Measurements from ENCODE around the gene C2CD4D.
A peak's percentile ranks its signal among the peaks of the same experiment; 100 is the strongest.
"Not testable (repeated sequence)": the region's sequence is repeated elsewhere in the genome, so short reads cannot be mapped to it uniquely, and the experiment has no call there.

Gene C2CD4D

DNA sequence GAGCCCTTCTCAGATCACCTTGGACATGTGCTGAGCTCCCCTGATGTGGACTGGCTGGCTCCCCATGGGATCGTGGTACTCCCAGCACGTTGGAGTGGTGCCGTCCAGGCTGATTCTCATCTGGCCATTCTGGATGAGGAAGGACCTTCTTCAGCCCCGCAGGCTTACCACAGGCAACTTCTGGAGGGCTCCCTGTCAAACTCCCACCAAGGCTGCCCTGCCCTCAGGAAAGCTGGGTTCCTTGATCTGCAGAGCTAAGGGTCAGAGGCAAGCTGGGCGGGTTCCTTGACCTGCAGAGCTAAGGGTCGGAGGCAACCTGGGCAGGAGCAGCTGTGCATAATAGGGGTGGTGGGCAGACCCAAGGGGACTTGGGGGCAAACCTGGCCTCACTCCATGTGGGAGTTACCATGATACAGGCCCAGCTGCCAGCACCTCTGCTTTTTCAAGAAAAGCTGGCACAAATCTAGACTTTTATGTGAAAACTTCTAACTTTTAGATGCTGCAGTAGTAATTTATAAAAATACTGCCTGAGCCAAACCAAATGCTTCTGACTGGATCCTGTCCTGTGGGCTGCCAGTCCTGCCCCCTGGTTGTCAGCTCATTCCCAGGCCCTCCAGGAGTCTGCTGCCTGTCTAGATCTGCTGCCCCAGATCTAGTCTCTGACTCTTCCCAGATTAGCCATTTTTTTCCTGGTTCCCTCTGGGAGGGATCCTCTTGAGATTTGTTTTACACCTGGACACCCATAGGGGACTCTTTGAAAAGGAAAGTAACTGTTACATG lies 19.5 kb upstream of the C2CD4D start:
- no peak for DNase-seq (ENCODE audit: low spot score)

DNA sequence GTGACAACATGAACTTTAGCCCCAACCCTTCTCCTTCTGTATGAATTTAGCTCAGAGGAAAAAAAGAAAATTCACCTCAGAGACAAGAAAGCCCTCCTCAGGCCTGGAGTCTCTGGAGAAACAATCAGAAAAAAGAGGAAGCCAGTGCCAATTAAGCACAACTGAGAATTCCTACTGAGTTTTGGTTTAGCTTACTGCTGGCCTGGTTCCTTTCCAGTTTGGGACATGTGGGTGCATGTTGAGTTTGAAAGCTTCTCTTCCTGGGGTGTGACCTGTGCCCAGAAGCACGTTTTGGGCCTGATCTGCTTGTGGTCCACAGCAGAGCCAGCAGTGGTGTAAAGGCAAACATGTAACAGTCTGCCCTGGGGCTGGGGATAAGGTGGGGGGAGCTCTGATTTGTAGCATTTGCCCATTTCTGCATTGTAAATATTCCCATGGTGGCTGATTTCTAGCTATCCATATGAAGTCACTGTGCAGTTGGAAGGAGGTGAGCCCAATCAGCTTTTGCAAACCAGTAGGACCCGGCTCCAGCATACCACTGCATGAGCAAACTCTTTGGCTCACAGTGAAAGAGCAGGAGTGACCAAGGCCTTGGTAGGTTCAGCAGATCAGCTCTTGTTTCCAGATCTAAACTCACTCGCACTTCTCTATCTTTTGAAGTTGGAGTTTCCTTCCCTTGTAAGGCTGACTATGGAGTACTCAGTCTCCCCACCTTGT lies 18.6 kb upstream of the C2CD4D start:
- no peak for DNase-seq (ENCODE audit: low spot score)

DNA sequence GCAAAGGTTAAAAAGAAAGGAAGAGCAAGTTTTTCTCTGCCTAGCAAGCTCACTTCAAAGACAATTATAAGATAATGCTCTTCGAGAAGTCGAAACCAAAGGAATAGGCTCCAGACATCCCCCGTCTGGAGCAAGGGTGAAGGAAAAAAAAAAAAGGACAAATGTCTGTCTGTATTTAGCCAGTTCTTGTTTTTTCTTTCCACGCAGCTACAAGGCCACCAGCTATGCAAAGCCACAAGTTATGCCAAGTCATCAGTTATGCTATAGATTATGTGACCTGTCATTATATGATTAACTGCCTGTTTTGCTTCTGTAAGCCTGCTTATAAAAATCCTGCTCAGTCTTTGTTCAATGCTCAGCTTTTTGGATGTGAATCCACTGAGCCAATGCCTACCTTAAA lies 16.3 kb upstream of the C2CD4D start:
- no peak for DNase-seq (ENCODE audit: low spot score)

DNA sequence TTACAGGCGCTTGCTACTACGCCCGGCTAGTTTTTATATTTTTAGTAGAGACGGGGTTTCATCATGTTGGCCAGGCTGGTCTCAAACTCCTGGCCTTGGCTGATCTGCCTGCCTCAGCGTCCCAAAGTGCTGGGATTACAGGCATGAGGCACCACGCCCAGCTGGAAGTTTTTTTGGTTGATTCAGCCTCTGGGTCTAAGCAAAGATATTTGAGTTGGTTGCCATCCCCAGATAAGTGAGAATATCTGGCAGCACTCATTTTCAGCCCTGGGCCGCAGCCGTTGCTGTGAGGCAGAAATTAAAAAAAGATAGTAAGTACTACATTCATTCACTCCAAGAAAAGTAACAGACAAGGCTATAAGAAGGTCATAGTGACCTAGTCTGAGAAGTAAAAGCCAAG lies 15.9 kb upstream of the C2CD4D start:
- DNase-seq (ENCODE audit: low spot score) = not testable (repeated sequence)

DNA sequence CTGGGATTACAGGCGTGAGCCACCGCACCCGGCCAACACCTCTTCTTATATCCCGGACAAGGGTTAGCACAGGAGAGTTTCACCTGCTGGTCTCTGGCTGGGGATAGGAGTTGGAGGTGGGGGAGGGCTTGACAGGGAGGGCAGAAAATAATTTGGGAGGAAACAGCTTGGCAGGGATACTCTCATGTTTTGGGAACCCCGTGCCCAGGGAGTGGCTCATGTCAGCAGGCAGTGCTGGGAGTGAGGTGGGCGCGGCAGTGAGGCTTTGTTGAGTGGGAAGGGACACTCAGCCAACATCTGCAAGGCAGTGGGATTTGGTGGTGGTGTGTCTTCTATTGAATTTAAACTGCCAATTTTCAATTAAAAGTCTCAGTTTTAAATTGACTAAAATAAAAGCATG lies 15.0 kb upstream of the C2CD4D start:
- DNase-seq (ENCODE audit: low spot score) = no peak

DNA sequence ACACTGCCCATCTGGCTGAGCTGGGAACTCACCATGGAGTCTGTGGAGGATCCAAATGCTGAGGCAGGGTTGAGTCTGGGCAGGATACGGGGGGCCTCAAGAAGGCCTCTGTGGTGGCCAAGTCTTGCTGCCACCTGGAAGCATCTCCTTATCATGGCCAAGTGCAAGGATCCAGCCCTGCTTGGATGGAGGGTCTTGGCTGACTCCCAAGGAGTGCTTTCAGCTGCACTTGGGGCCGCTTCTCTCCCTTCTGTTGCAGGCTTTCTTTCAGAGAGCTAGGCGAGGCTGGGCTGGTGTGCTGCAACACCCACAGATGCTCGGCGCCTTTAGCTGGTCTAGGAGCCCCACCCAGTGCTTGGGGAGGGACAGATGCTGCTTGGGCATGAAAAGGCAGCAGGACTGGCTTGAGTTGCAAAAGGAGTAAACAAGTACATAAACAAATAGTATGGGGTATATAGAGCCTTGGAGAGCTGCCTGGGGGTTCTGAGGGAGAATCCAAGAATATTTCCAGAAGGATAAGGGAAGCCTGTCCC lies 13.9 kb upstream of the C2CD4D start, which contains the start of gene THEM5:
Gene THEM5 (minus strand): TSS at position 302 of the 533 bp plus-strand sequence. CDS start 147 bp downstream, at position 155.
- no peak for DNase-seq (ENCODE audit: low spot score)

DNA sequence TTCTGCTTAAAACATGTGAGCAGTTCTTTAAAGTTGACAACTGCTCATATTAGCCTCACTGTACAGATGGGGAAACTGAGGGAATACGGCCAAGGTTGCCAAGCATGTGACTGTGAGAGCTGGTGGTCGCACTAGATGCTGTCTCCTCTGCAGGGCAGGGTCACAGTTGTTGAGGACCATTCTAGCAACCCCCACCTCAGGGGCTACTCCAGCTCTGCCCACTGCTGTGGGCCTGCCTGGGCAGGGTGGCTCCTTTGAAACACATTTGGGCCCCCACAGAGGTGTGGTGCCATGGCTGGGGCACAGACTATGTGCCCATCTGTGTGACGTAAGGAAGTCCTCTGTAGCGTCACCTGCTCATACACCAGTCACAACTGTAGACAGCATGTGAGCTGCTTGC lies 13.1 kb upstream of the C2CD4D start:
- no peak for DNase-seq (ENCODE audit: low spot score)

DNA sequence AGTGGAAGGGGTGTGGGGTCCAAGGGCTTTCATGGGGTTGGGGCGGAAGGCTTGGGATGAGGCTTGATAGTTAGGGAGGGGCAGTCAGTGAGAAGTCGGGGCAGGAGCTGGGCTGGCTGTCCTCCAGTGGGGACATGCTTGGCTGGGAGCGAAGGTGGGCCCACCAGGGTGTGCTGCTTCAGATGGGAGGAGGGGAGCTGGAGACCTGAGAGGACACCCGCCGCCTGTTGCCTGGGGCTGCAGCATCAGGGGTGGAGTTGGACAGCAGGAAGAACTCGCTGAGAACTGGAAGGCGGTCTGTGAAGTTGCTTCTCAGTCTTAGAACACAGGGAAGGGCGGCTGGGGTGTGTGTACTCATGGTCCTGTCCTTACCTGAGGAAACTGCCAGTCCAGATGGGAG lies 12.3 kb upstream of the C2CD4D start:
- DNase-seq (ENCODE audit: low spot score) = no peak

DNA sequence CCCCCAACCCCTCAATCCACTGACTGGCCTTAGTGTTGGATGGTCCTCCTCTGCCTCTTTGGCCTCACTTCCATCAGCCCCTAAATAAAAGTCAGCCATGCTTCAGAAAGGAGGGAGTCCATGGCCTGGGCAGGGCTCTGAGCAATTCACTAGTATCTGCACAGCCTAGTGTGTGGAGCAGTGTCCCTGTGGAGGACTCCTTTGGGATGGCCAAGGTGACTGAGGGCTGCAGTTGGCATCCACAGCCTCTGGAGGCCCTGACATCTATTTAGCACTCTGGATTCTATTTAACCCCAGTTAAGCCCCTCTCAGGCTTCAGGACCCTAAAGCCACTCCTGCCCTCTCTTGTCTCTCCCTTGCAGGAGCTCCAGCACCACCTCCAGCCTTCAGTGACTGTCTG lies 10.3 kb upstream of the C2CD4D start:
- no peak for DNase-seq (ENCODE audit: low spot score)

DNA sequence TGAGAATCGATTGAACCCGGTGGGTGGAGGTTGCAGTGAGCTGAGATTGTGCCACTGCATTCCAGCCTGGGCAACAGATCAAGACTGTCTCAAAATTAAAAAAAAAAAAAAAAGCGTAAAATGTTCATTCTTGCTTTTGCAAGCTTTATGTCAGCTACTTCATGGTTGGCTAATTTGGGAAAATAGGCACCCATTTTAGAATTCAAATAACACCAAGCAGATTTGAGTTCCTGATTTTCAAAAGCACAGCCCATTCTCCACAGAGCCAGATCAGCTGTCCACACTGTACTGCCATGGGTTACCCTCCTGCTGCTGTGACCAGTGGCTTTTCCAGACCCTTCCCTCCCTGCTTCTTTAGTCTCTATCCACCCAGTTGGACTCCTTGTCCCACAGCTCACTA lies 9.5 kb upstream of the C2CD4D start:
- DNase-seq (ENCODE audit: low spot score) = no peak

DNA sequence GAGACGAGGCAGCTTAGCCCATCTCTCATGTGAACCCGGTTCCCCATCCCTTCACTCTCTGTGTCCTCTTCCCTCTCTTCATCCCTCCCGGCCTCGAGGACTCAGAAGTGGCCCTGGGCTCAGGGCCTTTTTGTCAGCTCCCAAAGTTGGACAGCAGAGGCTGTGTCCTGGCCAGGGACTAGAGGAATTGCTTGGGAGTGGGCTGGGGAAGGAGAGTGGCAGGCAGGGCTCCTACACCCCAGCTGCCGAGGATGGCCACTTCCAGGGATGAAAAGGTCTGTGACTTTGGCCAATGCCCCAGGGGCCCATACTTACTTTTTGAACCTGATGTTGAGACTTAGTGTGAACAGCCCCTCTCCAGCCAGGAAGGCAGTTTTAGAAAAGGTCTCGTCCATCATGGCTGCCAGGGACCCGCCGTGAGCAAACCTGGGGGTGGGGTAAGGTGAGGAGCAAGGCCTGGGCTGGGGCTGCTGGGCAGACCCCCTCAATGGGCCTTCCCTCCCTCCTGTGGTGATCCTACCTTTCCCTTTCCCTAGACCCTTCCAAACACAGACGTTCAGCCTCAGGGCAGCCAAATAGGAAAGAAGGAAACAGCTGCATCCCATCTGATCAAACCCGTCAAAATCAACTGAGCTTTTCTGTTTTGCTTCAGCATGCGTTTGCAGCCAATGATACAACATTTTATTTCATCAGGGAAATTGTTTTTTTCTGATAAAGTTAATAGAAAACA lies 8.4 kb upstream of the C2CD4D start:
- no peak for DNase-seq (ENCODE audit: low spot score)

DNA sequence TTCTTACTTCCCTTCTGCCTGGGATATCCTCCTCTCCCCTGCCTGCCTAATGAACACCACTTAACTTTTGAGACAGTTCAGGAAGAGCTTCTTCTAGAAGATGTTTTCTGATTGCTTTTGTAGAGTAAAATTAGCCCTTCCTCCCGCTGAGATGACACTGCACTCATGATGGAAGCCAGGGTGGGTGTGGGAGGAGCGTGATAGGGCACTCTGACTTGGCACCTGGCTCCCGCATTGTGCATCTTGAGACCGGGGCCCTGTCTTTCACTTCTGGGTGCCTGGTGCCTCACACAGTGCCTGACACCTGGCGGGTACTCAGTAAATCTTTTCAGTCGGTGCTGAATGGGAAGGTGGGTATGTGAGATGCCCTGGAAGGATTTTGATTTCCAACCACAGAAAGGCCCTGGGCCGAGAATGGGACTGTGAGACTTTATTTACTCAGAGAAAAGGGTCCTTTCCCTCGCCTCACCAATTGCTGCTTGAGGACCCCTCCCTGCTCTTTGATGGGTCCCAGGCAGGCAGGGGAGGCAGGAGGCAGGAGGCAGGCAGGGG lies 7.1 kb upstream of the C2CD4D start:
- DNase-seq (ENCODE audit: low spot score) = no peak

DNA sequence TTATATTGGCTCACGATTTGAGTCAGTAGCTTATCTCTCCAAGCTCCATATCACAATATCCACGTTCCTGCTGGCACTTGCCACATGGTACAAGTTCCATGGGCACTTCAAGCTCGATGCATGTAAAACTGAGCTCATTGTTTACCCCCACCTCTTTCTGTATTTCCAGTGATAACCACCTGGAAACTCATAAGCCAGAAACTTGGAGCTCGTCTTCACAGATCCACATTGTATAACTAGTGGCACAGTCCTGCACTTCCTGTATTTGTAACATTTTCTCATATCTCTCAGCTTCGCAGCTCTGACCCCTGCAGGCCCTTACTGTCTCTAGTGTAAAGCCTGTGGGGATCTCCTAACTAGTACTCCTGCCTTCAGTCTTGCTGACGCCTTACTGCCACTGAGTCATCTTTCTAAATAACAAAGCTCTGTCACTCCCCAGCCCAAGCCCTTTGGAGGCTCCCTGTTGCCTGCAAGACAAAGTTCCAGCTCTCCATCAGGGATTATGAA lies 6.5 kb upstream of the C2CD4D start:
- DNase-seq (ENCODE audit: low spot score) = peak; percentile 78

DNA sequence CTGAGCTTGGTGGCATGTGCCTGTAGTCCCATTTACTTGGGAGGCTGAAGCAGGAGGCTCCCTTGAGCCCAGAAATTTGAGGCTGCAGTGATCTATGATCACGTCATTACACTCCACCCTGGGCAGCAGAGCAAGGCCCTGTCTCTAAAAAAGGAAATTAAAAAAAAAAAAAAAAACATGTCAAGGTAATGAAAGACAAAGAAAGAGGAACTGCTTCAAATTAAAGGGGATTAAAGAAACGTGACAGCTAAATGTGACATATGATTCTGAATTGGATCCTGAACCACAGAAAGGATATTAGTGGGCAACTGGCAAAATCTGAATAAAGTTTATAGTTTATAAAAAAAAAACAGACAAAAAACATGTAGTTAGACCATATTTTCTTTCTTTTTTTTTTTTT lies 3.8 kb upstream of the C2CD4D start:
- DNase-seq (ENCODE audit: low spot score) = no peak

DNA sequence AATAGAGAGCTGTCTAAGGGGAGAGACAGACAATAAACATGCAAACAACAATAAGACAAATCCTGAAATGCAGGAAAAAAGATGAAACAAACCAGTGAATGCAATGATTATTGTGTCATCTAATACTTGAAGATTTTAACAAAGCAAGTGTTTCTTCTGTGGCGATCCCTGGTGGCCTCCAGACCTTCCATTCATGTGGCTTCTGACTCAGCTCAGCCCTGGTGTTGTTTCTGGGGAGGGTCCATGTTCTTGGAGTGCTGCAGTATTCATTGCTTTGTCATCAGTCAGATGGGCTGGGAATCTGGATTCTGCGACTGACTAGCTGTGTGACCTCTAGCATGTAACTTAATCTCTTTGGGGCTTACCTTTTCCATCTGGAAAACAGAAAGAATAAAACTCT lies 1.5 kb upstream of the C2CD4D start:
- DNase-seq (ENCODE audit: low spot score) = no peak

DNA sequence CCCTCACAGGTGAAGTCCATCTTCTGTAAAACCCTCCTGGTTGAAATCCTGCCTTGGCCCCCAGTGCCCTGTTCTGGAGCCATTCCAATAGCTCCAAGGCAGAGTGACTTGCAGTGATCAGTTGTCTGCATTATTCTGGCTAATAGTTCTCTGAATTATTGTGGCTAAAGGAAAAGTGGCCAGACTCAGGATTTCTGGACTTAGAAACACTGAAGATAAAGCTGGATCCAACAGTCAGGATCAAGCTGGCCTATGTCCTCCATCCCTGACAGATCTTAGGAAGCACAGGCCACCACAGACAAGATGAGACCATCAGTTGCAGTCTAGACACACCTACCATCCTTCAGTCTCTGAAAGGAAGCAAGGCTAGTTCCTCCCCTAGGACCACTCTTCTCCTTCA lies 801 bp upstream of the C2CD4D start:
- DNase-seq (ENCODE audit: low spot score) = no peak

DNA sequence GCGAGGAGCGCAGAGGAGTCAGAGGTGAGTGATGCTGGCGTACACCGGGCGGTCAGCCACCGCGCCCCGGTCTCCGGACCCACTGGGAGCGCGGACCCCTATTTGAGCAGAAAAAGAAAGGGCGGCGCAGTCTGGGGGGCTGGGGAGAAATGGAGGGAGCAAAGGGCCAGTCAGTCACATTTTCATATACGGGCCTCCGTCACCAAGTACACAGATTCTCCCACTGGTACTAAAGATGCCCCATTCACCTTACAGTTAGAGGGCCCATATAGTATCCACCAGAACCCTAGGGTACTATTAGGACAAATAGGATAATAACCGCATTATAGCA lies 573 bp downstream of the C2CD4D start:
- DNase-seq (ENCODE audit: low spot score) = no peak

DNA sequence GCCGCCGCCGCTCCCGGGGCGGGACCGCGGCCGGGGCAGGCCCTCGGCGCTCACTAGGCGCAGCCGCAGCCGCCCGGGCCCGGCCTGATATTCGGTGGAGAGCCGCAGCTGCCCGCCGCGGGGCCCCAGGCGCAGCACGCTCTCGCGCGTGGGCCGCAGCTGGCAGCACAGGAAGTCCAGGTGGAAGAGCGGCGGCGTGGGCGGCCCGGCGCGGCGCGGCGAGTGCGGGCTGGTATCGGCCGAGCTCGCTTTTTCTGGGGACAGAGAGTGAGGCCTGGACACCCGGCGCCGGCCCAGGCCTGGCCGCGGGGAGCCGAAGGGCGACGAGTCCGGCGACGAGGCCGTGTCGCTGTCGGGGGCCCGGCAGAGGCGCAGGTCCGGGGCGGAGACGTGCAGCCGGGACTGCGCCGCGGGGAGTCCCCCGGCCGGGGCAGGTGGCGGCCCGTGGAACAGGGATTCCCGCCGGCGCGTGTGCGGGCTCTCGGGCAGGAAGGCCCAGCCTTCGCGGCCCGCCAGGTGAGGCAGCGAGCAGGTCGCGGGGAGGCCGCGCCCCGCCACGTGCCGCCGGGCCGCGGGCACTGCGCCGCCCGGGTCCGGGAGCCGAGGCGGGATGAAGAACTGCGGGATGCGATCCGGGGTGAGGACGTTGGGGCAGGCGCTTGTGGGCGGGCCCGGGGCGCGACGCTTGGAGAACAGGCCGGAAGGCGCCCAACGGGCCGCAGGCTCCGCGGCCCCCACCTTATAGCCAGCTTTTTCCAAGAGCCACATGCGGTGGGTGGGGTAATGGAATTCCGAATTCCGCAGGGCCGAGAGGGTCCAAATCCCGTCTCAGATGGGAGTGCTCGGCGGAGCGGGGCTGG lies 1.2 kb downstream of the C2CD4D start:
- no peak for DNase-seq (ENCODE audit: low spot score)

DNA sequence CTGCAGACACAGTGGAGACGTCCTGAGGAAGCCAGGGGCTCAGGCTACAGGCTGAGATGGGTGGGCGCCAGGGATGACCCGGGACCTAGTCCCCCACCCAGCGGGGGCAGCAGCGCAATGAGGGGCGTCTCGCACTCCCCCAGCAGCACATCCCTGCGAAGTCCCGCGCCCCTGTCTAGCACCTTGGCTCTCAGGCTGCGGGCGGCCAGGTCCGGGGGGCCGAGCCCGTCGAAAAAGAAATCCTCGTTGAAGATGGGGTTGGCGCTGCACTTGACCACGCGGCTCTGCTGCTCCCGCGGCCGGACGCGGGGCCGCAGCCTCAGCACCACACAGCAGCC lies 1.8 kb downstream of the C2CD4D start:
- DNase-seq (ENCODE audit: low spot score) = peak; percentile 53

DNA sequence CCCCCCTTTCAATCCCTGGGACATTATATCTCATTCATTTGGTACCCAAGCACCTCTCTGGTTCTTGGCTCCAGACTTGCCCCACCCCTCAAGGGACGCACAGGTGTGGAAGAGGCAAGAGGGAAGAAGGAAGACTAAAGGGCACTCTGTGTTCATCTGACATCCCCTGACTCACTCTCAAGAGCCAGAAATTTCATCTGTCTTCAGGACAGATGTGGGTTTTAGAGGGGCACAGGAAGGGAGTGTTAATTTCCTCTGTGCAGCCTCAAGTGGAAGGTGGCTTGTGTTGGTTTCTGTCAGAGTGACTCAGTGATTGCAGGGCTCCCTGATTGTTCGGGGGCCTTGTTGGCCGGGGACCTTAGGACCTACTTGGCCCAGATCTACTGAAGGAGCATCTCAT lies 2.4 kb downstream of the C2CD4D start:
- no peak for DNase-seq (ENCODE audit: low spot score)

DNA sequence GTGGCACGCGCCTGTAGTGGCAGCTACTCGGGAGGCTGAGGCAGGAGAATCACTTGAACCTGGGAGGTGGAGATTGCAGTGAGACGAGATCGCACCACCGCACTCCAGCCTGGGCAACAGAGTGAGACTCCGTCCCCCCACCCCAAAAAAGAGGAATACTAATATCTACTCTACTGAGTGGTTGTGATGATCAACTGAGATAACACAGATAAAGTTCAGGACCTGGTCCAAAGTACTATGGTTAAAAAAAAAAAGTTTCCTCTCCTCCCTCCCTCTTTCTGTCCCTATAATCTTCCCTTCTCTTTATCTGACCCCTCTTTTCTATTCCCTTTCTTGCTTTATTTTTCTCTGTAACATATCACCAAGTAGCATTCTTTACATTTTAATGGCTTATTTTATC lies 4.0 kb downstream of the C2CD4D start:
- no peak for DNase-seq (ENCODE audit: low spot score)

DNA sequence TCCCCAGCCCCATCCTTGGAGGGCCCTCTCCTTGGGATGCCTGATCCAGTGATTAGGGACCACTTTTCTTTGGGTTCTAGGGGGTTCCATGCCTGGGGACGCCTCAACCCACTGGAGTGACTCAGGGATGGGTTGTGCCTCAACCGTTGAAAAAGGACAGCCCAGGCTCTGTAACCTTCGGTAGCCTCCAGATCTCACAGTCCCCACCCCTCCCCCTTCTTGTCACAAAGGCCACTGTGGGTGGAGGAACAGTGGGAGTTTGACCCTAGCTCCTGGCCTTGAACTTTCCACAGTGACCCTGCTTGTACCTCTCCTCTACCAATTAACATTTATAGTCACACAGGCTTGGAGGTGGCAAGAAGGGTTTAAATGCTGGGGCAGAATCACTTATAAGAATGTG lies 5.4 kb downstream of the C2CD4D start:
- no peak for DNase-seq (ENCODE audit: low spot score)
